Ishikawa (cell line): ENCODE measurements around the gene DCDC2.

ENCODE experiments used
- CREB1 ChIP-seq: IDR thresholded peaks from 2 replicates; pipeline ENCODE4 v1.6.1; 2012; ENCODE audit warnings: low read depth
- MAX ChIP-seq: IDR thresholded peaks from 2 replicates; pipeline ENCODE4 v1.6.1; 2012
- RAD21 ChIP-seq: IDR thresholded peaks from 2 replicates; pipeline ENCODE4 v1.6.1; 2012; ENCODE audit warnings: low read depth
- TAF1 ChIP-seq: IDR thresholded peaks from 2 replicates; pipeline ENCODE4 v1.6.1; 2012; ENCODE audit warnings: low read depth, mild to moderate bottlenecking
- TCF12 ChIP-seq: IDR thresholded peaks from 2 replicates; pipeline ENCODE4 v1.6.1; 2012; ENCODE audit warnings: low read depth
- TEAD4 ChIP-seq: IDR thresholded peaks from 2 replicates; pipeline ENCODE4 v1.6.1; 2012
- TF ChIP-seq, protein P1 (sequence below): IDR thresholded peaks from 2 replicates; pipeline ENCODE4 v1.6.1; 2012; ENCODE audit warnings: low read depth, mild to moderate bottlenecking

DNA sequence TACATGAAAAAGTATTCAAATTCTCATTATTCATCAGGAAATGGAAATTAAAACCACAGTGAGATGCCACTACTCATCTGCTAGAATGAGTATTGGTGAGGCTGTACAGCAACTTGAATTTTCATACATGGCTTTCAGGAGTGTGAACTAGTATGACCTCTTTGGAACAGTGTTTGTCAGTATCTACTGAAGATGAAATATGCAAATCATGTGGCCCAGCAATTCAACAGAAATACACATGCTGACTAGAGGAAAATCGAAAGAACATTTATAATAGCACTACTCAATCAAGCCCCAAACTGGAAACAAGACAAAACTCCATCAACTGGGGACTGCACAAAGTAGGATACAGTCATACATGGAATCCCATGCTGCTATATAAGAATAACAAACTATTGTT lies 102.2 kb downstream of the DCDC2 start:
- TF ChIP-seq, protein P1, sequence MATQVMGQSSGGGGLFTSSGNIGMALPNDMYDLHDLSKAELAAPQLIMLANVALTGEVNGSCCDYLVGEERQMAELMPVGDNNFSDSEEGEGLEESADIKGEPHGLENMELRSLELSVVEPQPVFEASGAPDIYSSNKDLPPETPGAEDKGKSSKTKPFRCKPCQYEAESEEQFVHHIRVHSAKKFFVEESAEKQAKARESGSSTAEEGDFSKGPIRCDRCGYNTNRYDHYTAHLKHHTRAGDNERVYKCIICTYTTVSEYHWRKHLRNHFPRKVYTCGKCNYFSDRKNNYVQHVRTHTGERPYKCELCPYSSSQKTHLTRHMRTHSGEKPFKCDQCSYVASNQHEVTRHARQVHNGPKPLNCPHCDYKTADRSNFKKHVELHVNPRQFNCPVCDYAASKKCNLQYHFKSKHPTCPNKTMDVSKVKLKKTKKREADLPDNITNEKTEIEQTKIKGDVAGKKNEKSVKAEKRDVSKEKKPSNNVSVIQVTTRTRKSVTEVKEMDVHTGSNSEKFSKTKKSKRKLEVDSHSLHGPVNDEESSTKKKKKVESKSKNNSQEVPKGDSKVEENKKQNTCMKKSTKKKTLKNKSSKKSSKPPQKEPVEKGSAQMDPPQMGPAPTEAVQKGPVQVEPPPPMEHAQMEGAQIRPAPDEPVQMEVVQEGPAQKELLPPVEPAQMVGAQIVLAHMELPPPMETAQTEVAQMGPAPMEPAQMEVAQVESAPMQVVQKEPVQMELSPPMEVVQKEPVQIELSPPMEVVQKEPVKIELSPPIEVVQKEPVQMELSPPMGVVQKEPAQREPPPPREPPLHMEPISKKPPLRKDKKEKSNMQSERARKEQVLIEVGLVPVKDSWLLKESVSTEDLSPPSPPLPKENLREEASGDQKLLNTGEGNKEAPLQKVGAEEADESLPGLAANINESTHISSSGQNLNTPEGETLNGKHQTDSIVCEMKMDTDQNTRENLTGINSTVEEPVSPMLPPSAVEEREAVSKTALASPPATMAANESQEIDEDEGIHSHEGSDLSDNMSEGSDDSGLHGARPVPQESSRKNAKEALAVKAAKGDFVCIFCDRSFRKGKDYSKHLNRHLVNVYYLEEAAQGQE: no peak
- TF ChIP-seq TEAD4 (no peak), MAX (no peak), RAD21 (no peak), TCF12 (no peak), CREB1 (no peak), TAF1 (no peak)
